Pancreas (tissue), 10 donors: Measurements from ENCODE around the gene MPPED1. TPM values are rescaled to one million over a fixed set of nuclear protein-coding genes. Genes with fewer than 3 reads are reported as not detected.

ENCODE experiments used
- ATAC-seq, 4 donors: fragments of 200-7000 bp; cut with Tn5 transposase; one replicate each; pipeline versions ENCODE4 v1.8.0 to v1.9.1; 2020; ENCODE audit warnings: mild to moderate bottlenecking in 4 of 4, moderate library complexity in 4 of 4
- DNase-seq, 6 donors: peaks; one replicate each; pipeline ENCODE4 v3.0.0-alpha.2; 2020
- FAIRE-seq: peaks from 2 replicates; lab custom pipeline; 2012; peaks lifted over from hg19 to GRCh38; lab: Jason Lieb, UNC
- H3K27ac ChIP-seq, 4 donors: fragments of 200-600 bp; sonication (generic); 1 replicate in 3 of 4; 2 replicates in 1 of 4; pipeline versions ENCODE4 v1.5.0 to v1.8.0; 2020
- H3K27me3 ChIP-seq, 4 donors: fragments of 200-600 bp; one replicate each; pipeline ENCODE4 v1.8.0; 2021
- H3K36me3 ChIP-seq, 3 donors: fragments of 200-600 bp; sonication (generic) in 1 of 3; one replicate each; pipeline versions ENCODE4 v1.5.0 to v1.8.0; 2020 to 2021
- H3K4me1 ChIP-seq, 3 donors: fragments of 200-600 bp; one replicate each; pipeline ENCODE4 v1.8.0; 2021
- H3K4me3 ChIP-seq, 4 donors: fragments of 200-600 bp; sonication (generic) in 2 of 4; one replicate each; pipeline versions ENCODE4 v1.5.0 to v1.8.0; 2020 to 2021
- H3K9me3 ChIP-seq, 4 donors: fragments of 200-600 bp; one replicate each; pipeline ENCODE4 v1.8.0; 2021
- CTCF ChIP-seq, 4 donors: fragments of 200-600 bp; sonication (generic) in 3 of 4; IDR thresholded peaks; one replicate each; pipeline versions ENCODE4 v1.5.0 to v1.8.0; 2021; ENCODE audit warnings: antibody characterized with exemption in 4 of 4
- WGBS, 2 donors: extraction: QIAGEN DNeasy Blood & Tissue Kit; methylation state at CpG; one replicate each; pipeline ENCODE4 v1.1.7; 2013; 5-methylcytosine and 5-hydroxymethylcytosine counted together
- intact Hi-C, 3 donors: fragments of 100-400 bp; cut with DNase I; formaldehyde crosslinking; loops; one replicate each; pipeline versions ENCODE4 v1.11.1 to v1.14.2; 2022
- polyA plus RNA-seq, 2 donors: library from polyadenylated mRNA; stranded (reverse); fragments of 200-250 nt; gene quantifications; one replicate each; pipeline ENCODE4 v1.2.3, GENCODE V29; 2013
- total RNA-seq, 6 donors: library from RNA; stranded (reverse); fragmentation: NEBNext Ultra II Directional in 4 of 6; extraction: Animal tissue kit (Norgen Biotek cat#: 25700) in 4 of 6; gene quantifications; one replicate each; pipeline versions ENCODE4 v1.2.1 to v1.2.4, GENCODE V29; 2021 to 2023
- donor health status: healthy with polysubstance abuse.
- donor health status: DM: no; HTN: no; CAD: no; lungs with moderate emphysema.
- donor health status: DM: no; HTN: no; CAD: no.
- donor health status: control.
- donor health status: control.
- donor health status: Bipolar disorder and iron deficiency.
- donor health status: DM: yes; HTN: yes; CAD: no.
- donor health status: DM: no; HTN: no; CAD: no.
- donor health status: DM: no; HTN: no; CAD: no.
- donor health status: DM: yes; HTN: yes; CAD: no.

Gene MPPED1
- total RNA-seq (not detected), polyA plus RNA-seq (under 1 TPM in 1 of 2 donors, not detected in 1; 0.05 TPM)

- peak in 2 of 6 donors; percentile 11 to 32 for DNase-seq
Measured at GRCh38 chr22:43411869-43412807, at the start of gene MPPED1. Gene MPPED1, plus strand, starts transcription at chr22:43412014. Its CDS starts 12,972 bp downstream, at chr22:43424986.

GRCh38 chr22:43363315-43364168 lies 48.3 kb upstream of the MPPED1 start:
- ATAC-seq, result no peak
- H3K4me1 ChIP-seq, result no peaks in the 10 kb centered on the region
- 67 to 78% methylated on average over 27 of the region's 27 CpGs for WGBS, 2 donors
- no peak for DNase-seq
- TF ChIP-seq CTCF (IDR thresholded peaks at IDR 0.05), result no peak
- no peak overlapping the region for H3K4me3 ChIP-seq
- H3K9me3 ChIP-seq, result no peaks in the 10 kb centered on the region
- H3K27me3 ChIP-seq, result no peaks in the 10 kb centered on the region
- no peaks in the 10 kb centered on the region for H3K36me3 ChIP-seq
- FAIRE-seq, result no peak
- intact Hi-C loops, result no loop called here
- no peak overlapping the region for H3K27ac ChIP-seq

More at GRCh38 chr22:43411869-43412807, at the start of gene MPPED1:
- no peaks in the 10 kb centered on the region for H3K9me3 ChIP-seq
- no peaks in the 10 kb centered on the region for H3K36me3 ChIP-seq
- no peak within 1 kb of the TSS for H3K27ac ChIP-seq
- FAIRE-seq, result no peak
- no peak for ATAC-seq
- H3K4me1 ChIP-seq, result no peaks in the 10 kb centered on the region
- TF ChIP-seq CTCF (IDR thresholded peaks at IDR 0.05), result no peak
- H3K27me3 ChIP-seq, result peaks cover 0 to 9% (median 0%) of the 10 kb centered on the region in 4 donors
- H3K4me3 ChIP-seq, result no peak within 1 kb of the TSS
- 2 to 3% methylated on average over 41 to 95 of the region's 95 CpGs for WGBS, 2 donors
- intact Hi-C loops, result no loop called here

- 76 to 80% methylated on average over 8 of the region's 8 CpGs for WGBS, 2 donors
- Histone ChIP-seq H3K36me3 (no peaks in the 10 kb centered on the region), H3K4me1 (no peaks in the 10 kb centered on the region), H3K4me3 (no peak overlapping the region), H3K9me3 (no peaks in the 10 kb centered on the region), H3K27me3 (no peaks in the 10 kb centered on the region), H3K27ac (no peak overlapping the region)
- intact Hi-C loops, result no loop called here
- ATAC-seq, result no peak
- FAIRE-seq, result no peak
- peak in 1 of 6 donors; percentile 17 for DNase-seq
- no peak for TF ChIP-seq CTCF (IDR thresholded peaks at IDR 0.05)
Measured at GRCh38 chr22:43364169-43364435, 47.7 kb upstream of the MPPED1 start.

GRCh38 chr22:43365715-43366440 lies 45.9 kb upstream of the MPPED1 start:
- Histone ChIP-seq H3K4me1 (no peaks in the 10 kb centered on the region), H3K27me3 (no peaks in the 10 kb centered on the region), H3K4me3 (no peak overlapping the region), H3K27ac (no peak overlapping the region), H3K36me3 (no peaks in the 10 kb centered on the region), H3K9me3 (no peaks in the 10 kb centered on the region)
- intact Hi-C loops, result no loop called here
- TF ChIP-seq CTCF (IDR thresholded peaks at IDR 0.05), result no peak
- 76 to 84% methylated on average over 6 of the region's 6 CpGs for WGBS, 2 donors
- DNase-seq (peak in 1 of 6 donors; percentile 21), ATAC-seq (peak in 1 of 4 donors; percentile 84), FAIRE-seq (no peak)
